Ascending aorta (tissue), 2 donors: ENCODE data around the gene OR6F1. TPM values are rescaled to one million over a fixed set of nuclear protein-coding genes. Genes with fewer than 3 reads are reported as not detected.

Source experiments
- DNase-seq, 2 donors: peaks; one replicate each; pipeline ENCODE4 v3.0.0-alpha.2; 2019; ENCODE audit warnings: low spot score in 2 of 2
- H3K27ac ChIP-seq, 2 donors: fragments of 200-600 bp; sonication (generic); one replicate each; pipeline ENCODE4 v1.5.1; 2016 to 2017; ENCODE audit warnings: mild to moderate bottlenecking in 1 of 2
- H3K27me3 ChIP-seq: fragments of 200-600 bp; sonication (generic); one replicate; pipeline ENCODE4 v1.5.1; 2017
- H3K36me3 ChIP-seq, 2 donors: fragments of 200-600 bp; sonication (generic); one replicate each; pipeline ENCODE4 v1.5.1; 2016
- H3K4me1 ChIP-seq, 2 donors: fragments of 200-600 bp; sonication (generic); one replicate each; pipeline ENCODE4 v1.5.1; 2016 to 2017; ENCODE audit warnings: mild to moderate bottlenecking in 1 of 2
- H3K4me3 ChIP-seq, 2 donors: fragments of 200-600 bp; sonication (generic); one replicate each; pipeline ENCODE4 v1.5.1; 2016 to 2017; ENCODE audit warnings: mild to moderate bottlenecking in 1 of 2
- H3K9me3 ChIP-seq, 2 donors: fragments of 200-600 bp; sonication (generic); one replicate each; pipeline ENCODE4 v1.5.1; 2016
- CTCF ChIP-seq, 3 experiments: fragments of 200-600 bp in 2 of 3; fragments of 450-650 bp in 1 of 3; sonication (generic) in 2 of 3; IDR thresholded peaks; one replicate each; pipeline ENCODE4 v1.5.1; 2016 to 2019; ENCODE audit warnings: antibody characterized with exemption in 3 of 3, mild to moderate bottlenecking in 1 of 3, moderate library complexity in 1 of 3
- intact Hi-C: fragments of 100-400 bp; cut with DNase I; formaldehyde crosslinking; loops from one replicate; pipeline ENCODE4 v1.15.1; 2023
- total RNA-seq: library from RNA; depleted of rRNA; stranded (reverse); fragments of >200 nt; gene quantifications from one replicate; pipeline ENCODE4 v1.1.0, GENCODE V29; 2016

Gene OR6F1
- total RNA-seq, 1 donor from 2014 or later, result not detected

GRCh38 chr1:247669225-247669624 lies 47.2 kb downstream of the OR6F1 start:
- H3K36me3 ChIP-seq, result no peaks in the 10 kb centered on the region
- intact Hi-C loops, result no loop called here
- no peaks in the 10 kb centered on the region for H3K27me3 ChIP-seq
- H3K4me1 ChIP-seq, result no peaks in the 10 kb centered on the region
- TF ChIP-seq CTCF (IDR thresholded peaks at IDR 0.05), result no peak
- H3K27ac ChIP-seq, result no peak overlapping the region
- H3K9me3 ChIP-seq, result peaks cover 4 to 5% of the 10 kb centered on the region in 2 donors
- no peak overlapping the region for H3K4me3 ChIP-seq
- no peak for DNase-seq

Other genes with a start within 250 kb of the OR6F1 start
- gene OR2C3, start 180.2 kb downstream of the OR6F1 start, total RNA-seq, result not detected
- not detected for gene GCSAML, start 167.5 kb downstream of the OR6F1 start, total RNA-seq
- gene OR2G2, start 128.3 kb downstream of the OR6F1 start, total RNA-seq, result not detected
- gene OR2G3, start 111.1 kb downstream of the OR6F1 start, total RNA-seq, result not detected
- not detected for gene OR13G1, start 36.9 kb downstream of the OR6F1 start, total RNA-seq
- gene OR14K1, start 22.0 kb upstream of the OR6F1 start, total RNA-seq, result not detected
- not detected for gene OR14A2, start 31.5 kb upstream of the OR6F1 start, total RNA-seq
- gene OR1C1, start 43.9 kb upstream of the OR6F1 start, total RNA-seq, result not detected
- not detected for gene OR14A16, start 107.5 kb upstream of the OR6F1 start, total RNA-seq
- not detected for gene OR11L1, start 125.2 kb upstream of the OR6F1 start, total RNA-seq
- gene TRIM58, start 140.5 kb upstream of the OR6F1 start, total RNA-seq, result 0.53 TPM
- gene OR2W3, start 178.9 kb upstream of the OR6F1 start, total RNA-seq, result not detected
- not detected for gene OR2T8, start 203.6 kb upstream of the OR6F1 start, total RNA-seq
- not detected for gene OR2AJ1, start 208.2 kb upstream of the OR6F1 start, total RNA-seq
- gene OR2L8, start 232.2 kb upstream of the OR6F1 start, total RNA-seq, result not detected
- not detected for gene OR2AK2, start 248.6 kb upstream of the OR6F1 start, total RNA-seq